ENCODE results near the gene TJP2. TPM values are rescaled to one million over a fixed set of nuclear protein-coding genes. Genes with fewer than 3 reads are reported as not detected.

Gene TJP2
- total RNA-seq (2022; extraction: Qiagen RNA extraction; ENCODE audit: low read depth): 3.2 to 5.8 TPM (median 5.1 TPM) in 5 replicates

DNA sequence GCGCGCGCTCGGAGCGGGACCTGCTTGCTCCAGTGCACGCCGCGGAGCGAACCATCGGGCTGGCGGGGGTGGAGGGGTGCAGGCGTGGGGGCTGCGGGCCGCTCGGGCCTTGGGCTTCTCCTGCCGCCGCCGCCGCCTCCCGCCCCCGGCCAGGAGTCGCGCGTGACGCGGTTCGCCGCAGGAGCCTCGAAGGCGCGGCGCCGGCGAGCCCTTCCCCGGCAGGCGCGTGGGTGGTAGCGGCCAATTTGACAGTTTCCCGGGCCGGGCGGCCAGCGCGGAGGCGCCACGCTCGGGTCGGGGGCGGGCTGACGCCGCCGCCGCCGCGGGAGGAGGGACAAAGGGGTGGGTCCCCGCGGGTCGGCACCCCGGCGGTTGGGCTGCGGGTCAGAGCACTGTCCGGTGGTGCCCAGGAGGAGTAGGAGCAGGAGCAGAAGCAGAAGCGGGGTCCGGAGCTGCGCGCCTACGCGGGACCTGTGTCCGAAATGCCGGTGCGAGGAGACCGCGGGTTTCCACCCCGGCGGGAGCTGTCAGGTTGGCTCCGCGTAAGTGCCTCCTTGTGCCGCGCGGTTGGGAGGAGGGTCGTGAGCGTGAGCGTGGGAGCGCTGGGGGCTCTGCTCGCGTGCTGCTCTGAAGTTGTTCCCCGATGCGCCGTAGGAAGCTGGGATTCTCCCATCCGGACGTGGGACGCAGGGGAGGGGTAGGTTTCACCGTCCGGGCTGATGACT lies at the start of gene TJP2:
Gene TJP2 (plus strand): TSS at position 387 of the 725 bp plus-strand sequence. CDS start 96 bp downstream, at position 483.

Other genes with a start within 250 kb of the TJP2 start
- not detected in 5 replicates for gene PRKACG, start 160.2 kb upstream of the TJP2 start, total RNA-seq (2022; extraction: Qiagen RNA extraction; ENCODE audit: low read depth)
- gene FXN, start 138.5 kb upstream of the TJP2 start, total RNA-seq (2022; extraction: Qiagen RNA extraction; ENCODE audit: low read depth): 24.4 to 30.0 TPM (median 27.1 TPM) in 5 replicates
- 0.61 to 0.74 TPM (median 0.65 TPM) in 5 replicates for gene ENTREP1, start 150.9 kb downstream of the TJP2 start, total RNA-seq (2022; extraction: Qiagen RNA extraction; ENCODE audit: low read depth)